Cardiac fibroblast (primary cell): ENCODE measurements around the gene AFG1L.
"Not testable (repeated sequence)": the region's sequence is repeated elsewhere in the genome, so short reads cannot be mapped to it uniquely, and the experiment has no call there.

ENCODE experiments used
- DNase-seq, 2 donors: peaks; one replicate each; pipeline versions ENCODE4 v3.0.0 to v3.0.0-alpha.2; 2010; ENCODE audit warnings: low read depth in 2 of 2
- H3K4me3 ChIP-seq, 2 donors: replicated peaks in 1 of 2; 1 replicate in 1 of 2; 2 replicates in 1 of 2; pipeline ENCODE4 v1.5.1; 2011; ENCODE audit warnings: low read depth in 2 of 2, low read length in 2 of 2, mild to moderate bottlenecking in 2 of 2, moderate library complexity in 1 of 2
- TF ChIP-seq, protein P1 (sequence below): IDR thresholded peaks from one replicate; pipeline ENCODE4 v1.5.1; 2011; ENCODE audit warnings: low read depth, mild to moderate bottlenecking, low read length, inconsistent platforms

Gene AFG1L

GRCh38 chr6:108288742-108289141, 6.1 kb upstream of the AFG1L start:
- H3K4me3 ChIP-seq: no peak overlapping the region
- no peak for DNase-seq
- TF ChIP-seq, protein P1, sequence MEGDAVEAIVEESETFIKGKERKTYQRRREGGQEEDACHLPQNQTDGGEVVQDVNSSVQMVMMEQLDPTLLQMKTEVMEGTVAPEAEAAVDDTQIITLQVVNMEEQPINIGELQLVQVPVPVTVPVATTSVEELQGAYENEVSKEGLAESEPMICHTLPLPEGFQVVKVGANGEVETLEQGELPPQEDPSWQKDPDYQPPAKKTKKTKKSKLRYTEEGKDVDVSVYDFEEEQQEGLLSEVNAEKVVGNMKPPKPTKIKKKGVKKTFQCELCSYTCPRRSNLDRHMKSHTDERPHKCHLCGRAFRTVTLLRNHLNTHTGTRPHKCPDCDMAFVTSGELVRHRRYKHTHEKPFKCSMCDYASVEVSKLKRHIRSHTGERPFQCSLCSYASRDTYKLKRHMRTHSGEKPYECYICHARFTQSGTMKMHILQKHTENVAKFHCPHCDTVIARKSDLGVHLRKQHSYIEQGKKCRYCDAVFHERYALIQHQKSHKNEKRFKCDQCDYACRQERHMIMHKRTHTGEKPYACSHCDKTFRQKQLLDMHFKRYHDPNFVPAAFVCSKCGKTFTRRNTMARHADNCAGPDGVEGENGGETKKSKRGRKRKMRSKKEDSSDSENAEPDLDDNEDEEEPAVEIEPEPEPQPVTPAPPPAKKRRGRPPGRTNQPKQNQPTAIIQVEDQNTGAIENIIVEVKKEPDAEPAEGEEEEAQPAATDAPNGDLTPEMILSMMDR: no peak

GRCh38 chr6:108291091-108291490, 3.8 kb upstream of the AFG1L start:
- H3K4me3 ChIP-seq: no peak overlapping the region
- TF ChIP-seq, protein P1: no peak
- DNase-seq: no peak

- not testable (repeated sequence) for H3K4me3 ChIP-seq
- peak in 1 of 2 donors; percentile 4 for DNase-seq
Observed at GRCh38 chr6:108292561-108292960, 2.3 kb upstream of the AFG1L start.

- H3K4me3 ChIP-seq: no peak overlapping the region
Observed at GRCh38 chr6:108293527-108294296, 1.1 kb upstream of the AFG1L start.

GRCh38 chr6:108294297-108294726, 542 bp upstream of the AFG1L start:
- DNase-seq: no peak
- TF ChIP-seq, protein P1: no peak
- H3K4me3 ChIP-seq: peak overlapping the region; percentile 75 to 87

More at GRCh38 chr6:108293527-108294296, 1.1 kb upstream of the AFG1L start:
- TF ChIP-seq, protein P1: no peak
- DNase-seq: no peak

DNA sequence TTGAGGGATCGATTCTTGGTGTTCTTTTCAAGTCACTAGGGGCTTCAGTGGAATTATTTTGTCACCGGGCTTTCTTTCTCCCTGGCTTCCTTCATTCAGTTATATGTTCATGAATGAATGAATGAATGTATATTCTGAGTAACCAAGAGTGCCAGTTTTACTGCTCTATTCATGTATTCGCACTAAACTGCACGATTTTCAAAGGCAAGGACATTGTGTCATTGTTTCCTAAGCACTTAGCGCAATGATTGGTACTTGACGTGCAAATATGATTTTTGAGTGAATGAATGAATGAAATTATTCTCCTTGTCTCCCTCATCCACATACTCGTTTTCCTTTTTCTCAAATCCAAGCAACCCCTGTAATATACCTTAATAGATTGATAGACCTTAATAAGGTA, 822 bp downstream of the AFG1L start:
- TF ChIP-seq, protein P1: no peak
- peak overlapping the region; percentile 75 to 87 for H3K4me3 ChIP-seq
- DNase-seq: no peak

GRCh38 chr6:108302386-108302785, 7.5 kb downstream of the AFG1L start:
- H3K4me3 ChIP-seq: no peak overlapping the region
- TF ChIP-seq, protein P1: no peak
- DNase-seq: no peak
